ENCODE data around the gene FIP1L1. TPM values are rescaled to one million over a fixed set of nuclear protein-coding genes. Genes with fewer than 3 reads are reported as not detected.

FIP1L1 gene
- total RNA-seq, 1 experiment from 2014 or later: 44.8 TPM

DNA sequence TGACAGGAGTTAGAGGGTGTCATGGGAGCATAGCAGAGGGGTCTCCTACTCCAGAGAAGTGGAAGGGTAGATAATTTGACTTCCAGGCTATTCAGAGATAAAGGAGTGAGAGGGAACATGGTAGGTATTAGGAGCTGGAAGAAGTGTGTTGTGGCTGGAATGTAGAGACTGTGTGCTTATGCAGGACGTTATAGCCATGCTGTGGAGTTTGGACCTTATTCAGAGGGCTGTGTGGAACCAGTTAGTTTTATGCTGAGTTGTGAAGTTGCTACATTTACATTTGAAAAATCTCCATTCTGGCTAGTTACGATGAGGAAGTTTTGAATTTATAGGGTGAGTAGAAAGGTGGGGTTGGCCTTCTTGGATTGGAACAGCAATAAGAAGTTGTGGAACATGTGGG lies 67.5 kb downstream of the FIP1L1 start:
- CTCF ChIA-PET: no interaction called here
- DNase-seq: no peak
- H3K36me3 ChIP-seq (ENCODE audit: low read depth): peaks cover 39% of the 10 kb centered on the region
- no peak overlapping the region for H3K27ac ChIP-seq
- intact Hi-C loops (cut with micrococcal nuclease; ENCODE audit: unreplicated experiment): loop anchor here (10.0 kb wide), 1 partner anchor 60 kb away; no protein-coding TSS in a partner anchor
- H3K9me3 ChIP-seq (ENCODE audit: insufficient read depth, low read depth): no peaks in the 10 kb centered on the region
- H4K20me1 ChIP-seq (ENCODE audit: insufficient read depth): peaks cover 4% of the 10 kb centered on the region; the same call in 1 of the 2 replicates
- no peak overlapping the region for H3K4me3 ChIP-seq
- H3K27me3 ChIP-seq (ENCODE audit: insufficient read depth, low read depth): no peaks in the 10 kb centered on the region
- BruUV-seq (replicated peaks): no TSS peak
- POLR2A ChIA-PET (ENCODE audit: unreplicated experiment): no interaction called here
- TF ChIP-seq CTCF (conservative IDR thresholded peaks at IDR 0.05): no peak
- no peak overlapping the region for H2AFZ ChIP-seq
- H3K9me2 ChIP-seq (ENCODE audit: insufficient read depth): no peaks in the 10 kb centered on the region; the same call in 1 of the 2 replicates
- no peaks in the 10 kb centered on the region for H3K4me1 ChIP-seq (replicated peaks; ENCODE audit: insufficient read depth)
- H3K4me2 ChIP-seq: no peak overlapping the region
- peaks cover 7% of the 10 kb centered on the region; the same call in 1 of the 2 replicates for H3F3A ChIP-seq (ENCODE audit: insufficient read depth, low read depth)
- H3K79me2 ChIP-seq (ENCODE audit: low read depth): peaks cover 6% of the 10 kb centered on the region; the same call in 1 of the 2 replicates

GRCh38 chr4:53450773-53451172 lies 73.3 kb downstream of the FIP1L1 start:
- no peak overlapping the region for H3K4me2 ChIP-seq
- ChIA-PET POLR2A (ENCODE audit: unreplicated experiment) (interaction anchor here (0.6 kb wide), 1 partner anchor 33 kb away, joined by 27 read pairs; no protein-coding TSS in a partner anchor), CTCF (interaction anchor here (0.7 kb wide), 1 partner anchor 777 kb away, joined by 4 read pairs; no protein-coding TSS in a partner anchor)
- no peak for DNase-seq
- H3K36me3 ChIP-seq (ENCODE audit: low read depth): peaks cover 32% of the 10 kb centered on the region; the same call in 1 of the 2 replicates
- no peak overlapping the region for H3K27ac ChIP-seq
- H3F3A ChIP-seq (ENCODE audit: insufficient read depth, low read depth): peaks cover 7% of the 10 kb centered on the region; the same call in 1 of the 2 replicates
- H3K27me3 ChIP-seq (ENCODE audit: insufficient read depth, low read depth): no peaks in the 10 kb centered on the region
- no TSS peak for BruUV-seq (replicated peaks)
- no peak overlapping the region for H2AFZ ChIP-seq
- TF ChIP-seq CTCF (conservative IDR thresholded peaks at IDR 0.05): no peak
- no peak for TF ChIP-seq EZH2 (IDR thresholded peaks at IDR 0.05; ENCODE audit: low read depth)
- H3K4me3 ChIP-seq: no peak overlapping the region
- H3K79me2 ChIP-seq (ENCODE audit: low read depth): no peaks in the 10 kb centered on the region
- no peaks in the 10 kb centered on the region for H3K4me1 ChIP-seq (replicated peaks; ENCODE audit: insufficient read depth)
- H4K20me1 ChIP-seq (ENCODE audit: insufficient read depth): peaks cover 4% of the 10 kb centered on the region; the same call in 1 of the 2 replicates
- intact Hi-C loops (cut with micrococcal nuclease; ENCODE audit: unreplicated experiment): no loop called here
- H3K9me2 ChIP-seq (ENCODE audit: insufficient read depth): no peaks in the 10 kb centered on the region; the same call in 1 of the 2 replicates
- no peaks in the 10 kb centered on the region for H3K9me3 ChIP-seq (ENCODE audit: insufficient read depth, low read depth)

DNA sequence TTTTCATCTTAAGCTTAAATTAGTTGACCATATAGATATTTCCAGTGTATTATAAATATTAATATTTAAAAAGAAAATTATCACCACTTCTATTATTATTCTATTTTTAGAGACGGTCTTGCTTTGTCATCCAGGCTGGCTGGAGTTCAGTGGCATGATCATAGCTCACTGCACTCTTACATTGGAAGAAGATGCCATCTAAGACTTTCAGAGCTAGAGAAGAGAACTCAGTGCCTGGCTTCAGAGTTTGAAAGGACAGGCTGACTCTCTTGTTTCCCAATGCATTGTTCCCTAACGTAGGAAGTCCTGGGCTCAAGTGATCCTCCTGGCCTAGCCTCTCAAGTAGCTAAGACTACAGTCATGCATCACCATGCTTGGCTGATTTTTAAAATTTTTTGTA lies 75.9 kb downstream of the FIP1L1 start:
- no peaks in the 10 kb centered on the region for H3K9me2 ChIP-seq (ENCODE audit: insufficient read depth)
- no peaks in the 10 kb centered on the region for H3K9me3 ChIP-seq (ENCODE audit: insufficient read depth, low read depth)
- peaks cover 19% of the 10 kb centered on the region; the same call in 1 of the 2 replicates for H3K36me3 ChIP-seq (ENCODE audit: low read depth)
- no TSS peak for BruUV-seq (replicated peaks)
- no peaks in the 10 kb centered on the region for H3K79me2 ChIP-seq (ENCODE audit: low read depth)
- H3K4me1 ChIP-seq (replicated peaks; ENCODE audit: insufficient read depth): no peaks in the 10 kb centered on the region
- DNase-seq: no peak
- H3K4me2 ChIP-seq: no peak overlapping the region
- peaks cover 4% of the 10 kb centered on the region; the same call in 1 of the 2 replicates for H3F3A ChIP-seq (ENCODE audit: insufficient read depth, low read depth)
- no peaks in the 10 kb centered on the region for H3K27me3 ChIP-seq (ENCODE audit: insufficient read depth, low read depth)
- no peak overlapping the region for H2AFZ ChIP-seq
- TF ChIP-seq CTCF (conservative IDR thresholded peaks at IDR 0.05) (no peak), EZH2 (IDR thresholded peaks at IDR 0.05; ENCODE audit: low read depth) (no peak)
- no peaks in the 10 kb centered on the region for H4K20me1 ChIP-seq (ENCODE audit: insufficient read depth)
- H3K4me3 ChIP-seq: no peak overlapping the region
- no peak overlapping the region for H3K27ac ChIP-seq
- CTCF ChIA-PET: no interaction called here
- POLR2A ChIA-PET (ENCODE audit: unreplicated experiment): no interaction called here
- intact Hi-C loops (cut with micrococcal nuclease; ENCODE audit: unreplicated experiment): no loop called here
